SKM-1 treated with dmso at 0.1 percent for 144 hours (cell line): ENCODE data around the gene ADGRD1.

Experiments
- DNase-seq: peaks from one replicate; lab custom pipeline; 2025; ENCODE audit not compliant: unreplicated experiment; lab: John Stamatoyannopoulos, UW

The ADGRD1 gene

GRCh38 chr12:131088701-131089530 lies 135.2 kb downstream of the ADGRD1 start:
- DNase-seq, result no peak

- DNase-seq, result no peak
Observed at GRCh38 chr12:131089531-131090273, 136.0 kb downstream of the ADGRD1 start.

GRCh38 chr12:131090274-131091210 lies 136.8 kb downstream of the ADGRD1 start:
- no peak for DNase-seq

DNA sequence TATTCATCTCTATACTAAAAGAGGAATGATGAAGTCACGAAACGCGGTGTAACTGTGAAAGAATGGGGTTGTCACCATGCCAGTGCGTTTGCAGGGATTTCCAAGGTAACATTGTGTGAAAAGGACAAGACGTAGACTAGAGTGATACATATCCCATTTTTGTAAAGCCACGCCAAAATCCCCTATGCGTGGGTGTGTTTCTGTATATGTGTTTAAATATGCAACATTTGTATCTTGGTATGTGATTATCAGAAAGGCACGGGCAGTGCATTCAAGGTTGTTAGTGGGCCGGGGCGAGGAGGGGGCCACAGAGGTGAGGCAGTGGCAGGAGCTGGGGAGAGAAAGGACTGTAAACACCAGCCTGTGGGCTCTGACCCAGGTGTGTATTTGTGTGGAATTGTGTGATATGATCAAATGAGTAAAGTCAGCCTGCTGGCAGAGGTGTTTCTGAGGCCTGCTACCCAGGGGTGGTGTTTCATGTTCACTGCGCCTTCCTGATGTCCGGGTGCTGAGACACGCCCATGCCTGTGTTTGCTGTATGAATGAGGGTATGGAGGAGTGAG lies 137.8 kb downstream of the ADGRD1 start:
- no peak for DNase-seq

GRCh38 chr12:131091976-131092691 lies 138.4 kb downstream of the ADGRD1 start:
- DNase-seq, result no peak

DNA sequence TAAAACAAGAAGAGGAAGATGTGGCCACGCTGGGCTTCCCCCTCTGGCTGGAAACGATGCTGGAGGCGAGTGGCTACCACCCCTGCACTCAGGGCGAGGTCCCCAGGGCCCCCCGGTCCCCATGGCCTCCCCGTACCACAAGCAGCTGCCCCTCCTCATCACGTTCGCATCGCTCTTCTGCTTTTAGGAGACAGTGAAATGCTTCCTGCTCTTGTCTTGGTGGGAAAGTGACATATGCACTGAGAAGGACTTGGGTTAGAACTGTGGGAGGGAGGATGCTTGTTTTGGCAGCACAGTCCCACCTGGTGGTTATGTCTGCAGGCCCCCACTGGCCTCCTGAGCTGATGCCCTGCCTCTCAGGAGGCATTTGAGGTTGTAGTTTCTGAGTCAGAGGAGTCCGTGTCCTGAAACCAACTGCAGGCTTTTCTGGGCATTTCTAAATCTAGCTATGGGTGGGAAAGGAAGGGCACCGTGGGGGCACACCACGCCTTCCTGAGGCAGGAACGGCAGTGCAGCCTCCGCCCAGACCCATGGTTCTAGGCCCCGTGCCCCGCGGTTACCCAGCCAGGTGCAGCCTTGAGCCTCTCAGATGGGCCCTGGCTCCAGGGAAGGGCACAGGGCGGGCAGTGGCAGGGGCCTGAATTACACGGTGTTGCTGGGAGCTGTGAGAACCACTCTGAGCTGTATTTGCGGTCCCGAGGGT lies 139.3 kb downstream of the ADGRD1 start:
- DNase-seq, result peak; percentile 18

DNA sequence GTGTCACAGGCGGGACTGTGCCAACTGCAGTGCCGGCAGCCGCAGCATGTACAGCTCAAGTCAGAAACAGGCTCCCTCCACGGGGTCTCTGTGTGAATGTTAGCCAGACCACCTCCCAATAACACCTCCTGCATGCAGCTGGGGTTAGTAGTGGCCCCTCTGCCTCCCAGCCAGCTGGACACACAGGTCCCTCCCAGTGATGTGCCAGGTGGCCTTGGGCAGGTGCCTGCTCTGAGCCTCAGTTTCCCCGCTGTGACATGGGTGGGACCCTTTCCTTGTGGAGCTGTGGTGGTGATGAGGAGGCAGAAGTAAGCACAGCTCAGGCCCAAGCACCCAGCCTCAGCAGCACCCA lies 139.9 kb downstream of the ADGRD1 start:
- no peak for DNase-seq

DNA sequence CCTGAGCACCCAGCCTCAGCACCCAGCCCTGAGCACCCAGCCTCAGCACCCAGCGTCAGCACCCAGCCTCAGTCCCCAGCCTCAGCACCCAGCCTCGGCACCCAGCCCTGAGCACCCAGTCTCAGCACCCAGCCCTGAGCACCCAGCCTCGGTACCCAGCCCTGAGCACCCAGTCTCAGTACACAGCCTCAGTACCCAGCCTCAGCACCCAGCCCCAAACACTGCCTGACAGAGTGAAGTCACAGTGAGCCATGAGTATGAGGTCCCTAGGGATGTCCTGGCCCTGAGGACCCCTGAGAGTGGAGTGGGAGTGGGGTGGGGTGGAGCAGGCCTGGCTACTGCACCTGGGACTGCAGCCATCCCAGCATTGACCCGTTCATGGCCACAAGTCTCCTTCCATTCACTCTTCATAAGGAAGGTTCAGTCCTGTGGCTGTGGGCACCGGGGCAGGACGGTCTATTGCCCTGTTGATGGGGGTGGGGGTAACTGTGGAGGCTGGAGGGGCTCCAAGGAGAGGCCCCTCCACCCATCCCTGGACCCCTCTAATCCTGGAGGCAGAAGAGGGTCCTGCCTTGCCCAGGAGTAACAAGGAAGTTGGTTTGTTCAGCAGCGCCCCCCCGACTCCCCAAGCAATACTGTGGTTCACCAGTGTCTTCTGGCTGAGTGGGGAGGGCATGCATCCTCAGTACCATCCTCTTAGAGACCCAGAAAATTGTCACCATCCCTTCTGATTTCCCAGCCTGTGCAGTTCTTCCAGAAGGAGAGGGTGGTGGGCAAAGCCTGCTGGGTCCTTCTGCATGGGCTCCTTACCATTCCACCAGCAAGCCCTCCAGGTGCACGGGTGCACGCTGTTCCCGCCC lies 140.5 kb downstream of the ADGRD1 start:
- DNase-seq, result no peak

DNA sequence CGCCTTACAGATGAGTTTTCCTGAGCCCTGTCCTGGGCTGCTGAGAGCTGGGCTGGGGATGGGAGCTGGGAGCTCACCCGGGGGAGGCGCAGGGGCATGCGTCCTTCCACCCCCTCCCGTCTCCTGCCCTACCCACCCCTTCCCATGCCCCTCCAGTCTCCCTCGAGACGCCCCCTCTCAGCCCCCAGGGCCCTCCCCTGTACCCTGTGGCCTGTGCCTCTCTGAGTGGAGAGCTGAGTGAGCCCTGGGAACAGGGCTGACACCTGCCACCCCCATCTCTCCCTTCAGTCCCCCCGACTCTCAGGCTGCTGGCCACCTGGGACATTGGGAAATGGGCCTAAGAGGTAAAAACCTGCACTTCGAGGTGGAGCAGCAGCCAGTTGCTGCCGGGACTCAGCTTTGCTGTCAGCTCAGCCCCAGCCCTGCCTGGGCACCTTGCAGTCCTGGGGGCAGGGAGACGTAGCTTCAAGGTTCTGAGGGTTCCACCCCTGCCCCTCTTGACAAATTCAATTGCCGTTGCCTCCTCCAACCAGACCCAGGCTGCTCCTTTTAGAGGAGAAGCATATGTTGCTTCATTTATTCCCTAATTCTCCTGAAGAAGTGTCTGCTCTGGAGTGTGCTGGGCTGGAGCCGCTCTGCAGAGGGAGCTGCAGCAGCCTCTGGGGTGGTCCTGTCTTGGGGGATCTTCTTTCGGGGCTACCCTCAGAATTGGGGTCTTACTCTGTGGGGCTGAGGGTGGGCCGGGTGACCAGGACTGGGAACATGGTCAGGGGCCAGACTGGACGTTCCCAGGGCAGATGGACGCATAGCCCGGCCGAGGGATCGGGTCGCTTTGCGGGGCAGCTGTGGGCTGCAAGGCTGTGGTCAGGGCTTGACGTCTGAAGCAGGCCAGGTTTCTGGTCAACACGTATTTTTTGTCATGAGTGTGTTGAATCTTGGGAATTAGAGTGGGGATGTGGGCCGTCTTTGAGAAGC lies 141.4 kb downstream of the ADGRD1 start:
- no peak for DNase-seq

GRCh38 chr12:131095826-131096680 lies 142.3 kb downstream of the ADGRD1 start:
- DNase-seq, result no peak

DNA sequence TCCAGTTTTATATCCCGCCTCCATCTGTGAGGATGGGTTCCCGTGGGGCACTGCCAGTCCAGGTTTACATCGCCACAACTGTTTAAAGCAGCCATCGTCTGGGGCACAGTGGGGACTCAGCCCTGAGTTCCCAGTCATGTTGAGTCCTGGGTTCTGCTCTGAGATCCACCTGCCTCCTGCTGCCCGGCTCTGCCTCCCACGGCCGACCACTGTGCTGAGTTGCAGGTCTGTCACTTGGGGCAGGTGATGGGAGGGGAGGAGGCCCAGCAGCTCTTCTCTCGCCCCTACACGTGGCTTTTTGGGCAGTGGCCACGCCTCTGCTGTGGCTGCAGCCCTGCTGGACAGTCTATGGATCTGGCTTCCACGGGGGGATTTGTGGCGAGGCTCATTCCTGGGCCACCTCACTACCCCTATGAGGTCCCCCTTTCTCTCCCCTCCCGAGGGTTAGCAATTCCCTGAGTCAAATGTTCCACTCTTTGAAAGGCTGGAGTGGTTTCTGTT lies 143.0 kb downstream of the ADGRD1 start:
- no peak for DNase-seq

GRCh38 chr12:131097202-131098177 lies 143.8 kb downstream of the ADGRD1 start:
- DNase-seq, result no peak

DNA sequence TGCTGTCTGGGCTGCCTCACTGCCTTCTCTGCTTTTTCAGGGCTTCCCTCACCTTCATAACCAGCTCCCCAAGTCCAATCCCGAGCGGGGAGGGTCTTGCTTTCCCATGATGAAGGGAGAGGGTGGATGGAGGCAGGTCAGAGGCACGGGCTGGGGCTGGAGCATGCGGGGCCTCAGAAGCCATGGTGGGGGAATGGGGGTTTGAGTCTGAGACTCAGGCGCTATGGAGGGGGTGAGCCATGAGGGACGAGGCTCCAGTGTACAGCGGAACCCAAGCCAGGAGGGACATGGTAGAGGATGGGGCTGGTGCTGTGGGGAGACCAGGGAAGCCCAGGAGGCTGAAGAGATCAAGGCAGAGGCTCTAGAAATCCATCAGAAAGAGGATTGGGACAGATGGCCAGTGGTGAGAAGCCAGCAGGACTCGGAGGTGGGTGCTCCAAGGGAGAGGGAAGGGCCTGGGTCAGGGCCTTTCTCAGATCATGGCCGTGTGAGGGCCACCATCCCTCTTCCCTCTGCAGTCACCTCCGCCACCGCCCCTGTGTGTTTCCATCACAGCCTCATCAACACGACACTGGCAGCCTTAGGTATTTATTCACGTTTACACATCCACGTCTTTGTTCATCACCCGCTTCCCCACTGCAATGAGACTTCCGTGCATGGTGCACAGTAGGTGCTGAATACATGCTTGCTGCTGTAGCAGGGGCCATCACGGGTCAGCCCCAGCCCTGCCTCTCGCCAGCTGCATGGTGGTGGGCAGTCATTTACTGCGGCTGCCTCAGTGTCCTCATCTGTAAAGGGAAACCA lies 144.7 kb downstream of the ADGRD1 start:
- DNase-seq, result no peak

- no peak for DNase-seq
Observed at GRCh38 chr12:131100031-131100674, 146.4 kb downstream of the ADGRD1 start.
